Progenitor cell of endocrine pancreas (in vitro differentiated cells): Measurements from ENCODE around the gene TAPBPL. TPM values are rescaled to one million over a fixed set of nuclear protein-coding genes. Genes with fewer than 3 reads are reported as not detected.

Experiments used
- DNase-seq: peaks from one replicate; pipeline ENCODE4 v3.0.0; 2021; ENCODE audit warnings: low spot score; ENCODE audit not compliant: unreplicated experiment
- H3K27ac Mint-ChIP-seq: 2 replicates; pipeline ENCODE4 v1.8.0; 2021; ENCODE audit warnings: mild to moderate bottlenecking, moderate library complexity, mixed read lengths
- H3K27me3 Mint-ChIP-seq: 2 replicates; pipeline ENCODE4 v1.8.0; 2021; ENCODE audit warnings: mixed read lengths
- H3K36me3 Mint-ChIP-seq: 2 replicates; pipeline ENCODE4 v1.8.0; 2022; ENCODE audit warnings: mixed read lengths; ENCODE audit not compliant: insufficient read depth
- H3K4me1 Mint-ChIP-seq: 2 replicates; pipeline ENCODE4 v1.8.0; 2021; ENCODE audit warnings: low read depth, mixed read lengths
- H3K4me3 Mint-ChIP-seq: 2 replicates; pipeline ENCODE4 v1.8.0; 2021; ENCODE audit warnings: low read depth, mild to moderate bottlenecking, moderate library complexity, mixed read lengths
- H3K9me3 Mint-ChIP-seq: 2 replicates; pipeline ENCODE4 v1.8.0; 2021; ENCODE audit warnings: low read depth, mixed read lengths
- CTCF ChIP-seq: fragments of 200-600 bp; sonication (generic); IDR thresholded peaks from one replicate; pipeline ENCODE4 v1.5.0; 2021; ENCODE audit warnings: antibody characterized with exemption, mild to moderate bottlenecking; ENCODE audit not compliant: unreplicated experiment
- total RNA-seq: library from RNA; stranded (reverse); gene quantifications from 2 replicates; pipeline ENCODE4 v1.2.1, GENCODE V29; 2021

The TAPBPL gene
- total RNA-seq, 1 donor from 2014 or later = 2.4 TPM

DNA sequence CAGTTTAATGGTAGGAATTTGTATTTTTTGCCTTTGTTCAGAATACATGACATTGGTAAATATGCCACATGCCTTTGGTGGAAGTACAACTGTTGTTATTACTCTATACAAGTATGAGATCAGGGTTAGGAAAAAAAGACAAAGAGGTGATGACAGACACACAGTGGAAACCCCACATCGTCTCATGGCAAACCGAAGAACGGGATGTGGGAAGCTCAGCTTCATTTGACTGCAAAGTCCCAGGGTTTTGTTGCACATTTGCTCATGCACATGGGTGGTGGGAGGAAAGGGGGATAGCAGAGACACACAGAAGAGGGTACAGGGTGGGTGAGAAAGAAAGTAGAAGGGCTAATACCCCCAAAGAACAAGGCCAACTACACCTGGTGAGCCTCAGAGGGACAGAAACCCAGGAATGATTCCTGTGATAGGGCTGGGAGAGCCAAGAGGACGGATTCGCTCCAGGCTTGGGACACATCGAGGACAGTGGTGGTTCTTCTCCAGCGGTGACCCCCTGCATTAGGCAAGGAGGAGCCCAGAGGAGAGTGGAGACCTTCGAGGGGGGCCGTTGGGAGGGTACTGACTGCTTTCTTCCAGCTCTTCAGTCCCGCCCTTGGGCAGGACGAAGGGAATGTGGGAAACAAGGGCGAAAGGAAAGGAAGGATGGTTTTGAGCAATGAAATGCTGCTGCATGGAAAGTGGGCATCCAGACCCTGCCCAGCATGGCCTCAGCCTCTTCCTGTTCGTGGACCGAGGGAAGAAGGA is 10.6 kb downstream of the TAPBPL start:
- no peaks in the 10 kb centered on the region for H3K9me3 Mint-ChIP-seq
- peaks cover 3% of the 10 kb centered on the region for H3K36me3 Mint-ChIP-seq
- H3K27me3 Mint-ChIP-seq = peaks cover 8% of the 10 kb centered on the region
- no peak overlapping the region for H3K4me3 Mint-ChIP-seq
- TF ChIP-seq CTCF = no peak
- no peak overlapping the region for H3K27ac Mint-ChIP-seq
- H3K4me1 Mint-ChIP-seq = no peaks in the 10 kb centered on the region
- DNase-seq = no peak

DNA sequence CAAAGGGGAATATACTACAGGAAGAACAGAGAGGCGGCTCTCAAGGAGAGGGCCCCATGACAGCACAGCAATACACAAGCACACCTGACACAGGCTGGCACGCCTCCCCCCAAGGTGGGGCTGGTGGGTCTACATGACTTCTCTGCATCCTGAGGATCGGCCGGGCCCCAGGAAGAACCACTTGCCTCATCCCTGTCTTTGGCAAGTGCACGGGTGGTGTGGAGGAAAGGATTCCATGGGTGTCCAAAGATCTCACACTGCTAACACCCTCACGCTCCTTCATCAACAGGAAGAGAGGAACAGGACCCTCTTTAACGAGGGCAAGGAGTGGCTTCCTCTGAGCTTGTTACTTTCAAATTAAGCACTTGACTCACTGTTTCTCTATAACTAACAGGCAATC is 11.4 kb downstream of the TAPBPL start:
- Mint-ChIP-seq H3K9me3 (no peaks in the 10 kb centered on the region), H3K36me3 (peaks cover 3% of the 10 kb centered on the region), H3K27me3 (peaks cover 12% of the 10 kb centered on the region), H3K4me3 (no peak overlapping the region), H3K27ac (no peak overlapping the region), H3K4me1 (no peaks in the 10 kb centered on the region)
- TF ChIP-seq CTCF = no peak
- no peak for DNase-seq

DNA sequence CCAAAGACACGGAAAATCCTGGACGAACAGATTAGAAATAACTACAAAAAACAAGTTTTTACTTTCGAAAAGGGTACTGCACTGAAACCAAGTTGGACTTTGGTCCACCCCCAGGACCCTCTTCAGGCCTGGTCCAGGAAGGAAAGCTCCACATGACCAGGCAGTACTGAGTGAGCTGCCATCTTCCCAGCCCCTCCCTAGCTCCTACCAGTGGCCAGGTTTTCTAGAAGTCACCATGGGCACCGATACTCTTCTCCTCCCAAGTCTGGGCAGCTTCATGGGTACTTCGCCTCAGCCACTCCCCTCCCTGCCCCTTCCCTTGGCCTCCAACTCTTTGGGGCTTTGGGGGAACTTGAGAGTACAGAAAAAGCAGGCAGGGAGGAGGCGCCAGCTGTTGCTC is 12.0 kb downstream of the TAPBPL start:
- Mint-ChIP-seq H3K9me3 (no peaks in the 10 kb centered on the region), H3K36me3 (peaks cover 3% of the 10 kb centered on the region), H3K4me1 (no peaks in the 10 kb centered on the region), H3K27ac (no peak overlapping the region), H3K4me3 (no peak overlapping the region), H3K27me3 (peaks cover 18% of the 10 kb centered on the region)
- no peak for TF ChIP-seq CTCF
- no peak for DNase-seq

- Mint-ChIP-seq H3K4me1 (no peaks in the 10 kb centered on the region), H3K36me3 (peaks cover 3% of the 10 kb centered on the region), H3K27ac (no peak overlapping the region), H3K27me3 (peaks cover 25% of the 10 kb centered on the region), H3K4me3 (no peak overlapping the region), H3K9me3 (no peaks in the 10 kb centered on the region)
- DNase-seq = no peak
- TF ChIP-seq CTCF = no peak
Observed at GRCh38 chr12:6464531-6464930, 12.7 kb downstream of the TAPBPL start.

DNA sequence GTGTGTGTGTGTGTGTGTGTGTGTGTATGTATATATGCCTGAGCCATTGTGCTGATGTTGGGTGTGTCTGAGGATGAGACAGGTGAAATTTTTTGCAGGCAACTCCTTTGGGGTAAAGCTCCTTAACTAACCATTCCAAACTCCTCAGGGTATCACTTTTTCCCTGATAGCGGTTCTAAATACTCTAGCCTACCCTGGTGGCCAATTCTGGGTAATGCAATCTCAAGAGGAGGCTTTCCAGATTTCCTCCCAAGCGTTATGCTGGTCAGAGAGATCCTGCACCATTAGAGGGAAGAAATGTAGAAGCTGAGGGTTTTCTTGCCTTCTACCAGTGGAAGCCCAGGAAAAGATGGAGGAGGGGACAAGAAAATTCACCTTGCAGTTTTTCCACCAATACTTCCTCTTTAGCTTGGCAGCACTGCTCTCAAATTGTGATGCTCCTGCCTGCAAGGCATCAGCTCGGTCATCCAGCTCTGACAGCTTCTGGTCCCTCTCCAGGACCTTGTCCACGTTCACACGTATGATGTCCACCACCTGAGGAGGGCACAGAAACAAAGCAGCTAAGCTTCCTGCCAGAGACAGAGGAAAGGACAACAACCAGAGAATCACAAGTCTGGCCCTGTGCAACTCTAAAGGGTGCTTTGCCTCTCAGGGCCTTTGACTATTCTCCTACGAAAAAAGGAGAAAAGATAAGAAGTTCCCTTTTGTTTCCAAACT is 13.8 kb downstream of the TAPBPL start:
- Mint-ChIP-seq H3K27ac (no peak overlapping the region), H3K9me3 (no peaks in the 10 kb centered on the region), H3K4me1 (peaks cover 2% of the 10 kb centered on the region), H3K4me3 (no peak overlapping the region), H3K27me3 (peaks cover 29% of the 10 kb centered on the region), H3K36me3 (peaks cover 3% of the 10 kb centered on the region)
- peak; percentile 63 for DNase-seq
- TF ChIP-seq CTCF = peak; percentile 89
